ENCODE measurements around the gene PUSL1.

DNA sequence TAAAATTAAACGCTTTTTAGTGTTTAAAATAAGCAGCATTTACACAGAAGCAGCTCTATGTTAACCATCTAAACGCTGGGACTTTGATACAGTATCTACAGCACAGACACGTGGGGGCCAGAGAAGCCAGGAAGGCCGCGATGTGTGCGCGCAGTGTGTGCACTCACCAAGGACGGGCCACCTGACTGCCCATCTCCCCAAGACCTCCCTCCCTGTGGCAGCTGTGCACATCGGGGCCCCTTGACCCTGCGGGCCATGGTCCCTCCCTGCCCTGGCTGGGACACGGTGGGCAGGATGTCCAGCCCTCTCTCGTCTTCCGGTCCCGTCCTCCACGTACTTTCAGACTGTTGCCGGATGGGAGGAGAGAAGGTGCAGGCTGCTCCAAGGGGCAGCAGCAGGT is 26.9 kb downstream of the PUSL1 start:
- TF ChIP-seq, protein P1, sequence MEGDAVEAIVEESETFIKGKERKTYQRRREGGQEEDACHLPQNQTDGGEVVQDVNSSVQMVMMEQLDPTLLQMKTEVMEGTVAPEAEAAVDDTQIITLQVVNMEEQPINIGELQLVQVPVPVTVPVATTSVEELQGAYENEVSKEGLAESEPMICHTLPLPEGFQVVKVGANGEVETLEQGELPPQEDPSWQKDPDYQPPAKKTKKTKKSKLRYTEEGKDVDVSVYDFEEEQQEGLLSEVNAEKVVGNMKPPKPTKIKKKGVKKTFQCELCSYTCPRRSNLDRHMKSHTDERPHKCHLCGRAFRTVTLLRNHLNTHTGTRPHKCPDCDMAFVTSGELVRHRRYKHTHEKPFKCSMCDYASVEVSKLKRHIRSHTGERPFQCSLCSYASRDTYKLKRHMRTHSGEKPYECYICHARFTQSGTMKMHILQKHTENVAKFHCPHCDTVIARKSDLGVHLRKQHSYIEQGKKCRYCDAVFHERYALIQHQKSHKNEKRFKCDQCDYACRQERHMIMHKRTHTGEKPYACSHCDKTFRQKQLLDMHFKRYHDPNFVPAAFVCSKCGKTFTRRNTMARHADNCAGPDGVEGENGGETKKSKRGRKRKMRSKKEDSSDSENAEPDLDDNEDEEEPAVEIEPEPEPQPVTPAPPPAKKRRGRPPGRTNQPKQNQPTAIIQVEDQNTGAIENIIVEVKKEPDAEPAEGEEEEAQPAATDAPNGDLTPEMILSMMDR (IDR thresholded peaks at IDR 0.05), result no peak
- no peak for TF ChIP-seq POLR2A (IDR thresholded peaks at IDR 0.05)
- TF ChIP-seq EP300 (IDR thresholded peaks at IDR 0.05), result no peak

Measured in stomach (tissue), 4 donors.